Activated CD8-positive, alpha-beta T cell treated with anti-CD3 and anti-CD28 coated beads for 36 hours (primary cell): ENCODE results near the gene DHX58. TPM values are rescaled to one million over a fixed set of nuclear protein-coding genes. Genes with fewer than 3 reads are reported as not detected.
A peak's percentile ranks its signal among the peaks of the same experiment; 100 is the strongest.

Source experiments
- ATAC-seq: fragments of 200-7000 bp; cut with Tn5 transposase; one replicate; pipeline ENCODE4 v1.10.0; 2021; ENCODE audit warnings: mild to moderate bottlenecking, moderate library complexity
- CTCF ChIA-PET: fragments of 350-600 bp; sonication (Branson Sonifier 250); formaldehyde crosslinking; loops from one replicate; lab custom pipeline; 2021; ENCODE audit warnings: antibody characterized with exemption; lab: Charles Lee
- POLR2A ChIA-PET: fragments of 350-600 bp; sonication (Branson Sonifier 250); formaldehyde crosslinking; loops from one replicate; lab custom pipeline; 2021; ENCODE audit warnings: antibody characterized with exemption; lab: Charles Lee
- DNase-seq: peaks from one replicate; pipeline ENCODE4 v3.0.0-alpha.2; 2020
- H3K27ac Mint-ChIP-seq: one replicate; pipeline ENCODE4 v1.8.0; 2021; ENCODE audit warnings: mild to moderate bottlenecking, mixed read lengths
- H3K27me3 Mint-ChIP-seq: one replicate; pipeline ENCODE4 v1.8.0; 2021; ENCODE audit warnings: mixed read lengths
- H3K36me3 Mint-ChIP-seq: one replicate; pipeline ENCODE4 v1.8.0; 2021; ENCODE audit warnings: low read depth, mixed read lengths
- H3K4me1 Mint-ChIP-seq: one replicate; pipeline ENCODE4 v1.8.0; 2021; ENCODE audit warnings: low read depth, mixed read lengths
- H3K4me3 Mint-ChIP-seq: one replicate; pipeline ENCODE4 v1.8.0; 2021; ENCODE audit warnings: mild to moderate bottlenecking, moderate library complexity, mixed read lengths
- H3K9me3 Mint-ChIP-seq: one replicate; pipeline ENCODE4 v1.8.0; 2021; ENCODE audit warnings: mixed read lengths
- CTCF ChIP-seq: fragments of 200-600 bp; IDR thresholded peaks from one replicate; pipeline ENCODE4 v1.8.0; 2022; ENCODE audit warnings: antibody characterized with exemption, mild to moderate bottlenecking
- intact Hi-C: fragments of 100-400 bp; cut with micrococcal nuclease; formaldehyde crosslinking; loops from one replicate; pipeline ENCODE4 v1.10.0; 2022
- total RNA-seq, 2 experiments: library from RNA; stranded (reverse); gene quantifications; one replicate each; pipeline ENCODE4 v1.2.3, GENCODE V29; 2021

Gene DHX58
- total RNA-seq, 2 experiments from 2014 or later = 31.7 to 36.2 TPM

- Mint-ChIP-seq H3K27me3 (no peaks in the 10 kb centered on the region), H3K9me3 (no peaks in the 10 kb centered on the region), H3K4me1 (peaks cover 27% of the 10 kb centered on the region), H3K4me3 (peak overlapping the region; percentile 79), H3K27ac (peak overlapping the region; percentile 92), H3K36me3 (peaks cover 28% of the 10 kb centered on the region)
- intact Hi-C loops = loop anchor here (5.0 kb wide), 1 partner anchor 90 kb away; the partner anchor contains the start of gene NKIRAS2
- ATAC-seq = peak; percentile 11
- POLR2A ChIA-PET = interaction anchor here (0.7 to 4.1 kb wide), 13 partner anchors 9 to 207 kb away, joined by 3 to 36 read pairs (median 6); partner anchors contain the start of genes DNAJC7, HSPB9, KAT2A and NKIRAS2
- peak; percentile 49 for DNase-seq
- TF ChIP-seq CTCF = no peak
- CTCF ChIA-PET = interaction anchor here (1.0 to 14.3 kb wide), 13 partner anchors 10 to 405 kb away, joined by 3 to 110 read pairs (median 5); partner anchors contain the start of genes DNAJC7, NKIRAS2 and ZNF385C
Observed at GRCh38 chr17:42111871-42112551, 503 bp downstream of the DHX58 start.

- ATAC-seq = no peak
- Mint-ChIP-seq H3K27me3 (no peaks in the 10 kb centered on the region), H3K27ac (peak overlapping the region; percentile 92), H3K9me3 (no peaks in the 10 kb centered on the region), H3K36me3 (peaks cover 25% of the 10 kb centered on the region), H3K4me3 (peak overlapping the region; percentile 79), H3K4me1 (peaks cover 24% of the 10 kb centered on the region)
- no peak for TF ChIP-seq CTCF
- POLR2A ChIA-PET = interaction anchor here (0.7 to 4.1 kb wide), 11 partner anchors 8 to 145 kb away, joined by 3 to 36 read pairs (median 4); partner anchors contain the start of genes CNP, DNAJC7, HSPB9 and KAT2A
- intact Hi-C loops = loop anchor here (5.0 kb wide), 1 partner anchor 89 kb away; the partner anchor contains the start of gene NKIRAS2
- no peak for DNase-seq
- CTCF ChIA-PET = interaction anchor here (0.7 to 14.3 kb wide), 12 partner anchors 10 to 406 kb away, joined by 3 to 110 read pairs (median 5); partner anchors contain the start of genes CNP, DNAJC7, NKIRAS2 and ZNF385C
Observed at GRCh38 chr17:42111265-42111636, 1.3 kb downstream of the DHX58 start.

- peaks cover 24% of the 10 kb centered on the region for H3K4me1 Mint-ChIP-seq
- intact Hi-C loops = loop anchor here (5.0 kb wide), 1 partner anchor 88 kb away; the partner anchor contains the start of gene NKIRAS2
- H3K4me3 Mint-ChIP-seq = peak overlapping the region; percentile 79
- no peak for ATAC-seq
- no peak for TF ChIP-seq CTCF
- POLR2A ChIA-PET = interaction anchor here (0.7 to 4.1 kb wide), 7 partner anchors 11 to 145 kb away, joined by 3 to 36 read pairs (median 5); partner anchors contain the start of genes CNP, DNAJC7, HSPB9 and KAT2A
- peak overlapping the region; percentile 9 for H3K27ac Mint-ChIP-seq
- H3K9me3 Mint-ChIP-seq = no peaks in the 10 kb centered on the region
- no peaks in the 10 kb centered on the region for H3K27me3 Mint-ChIP-seq
- peaks cover 25% of the 10 kb centered on the region for H3K36me3 Mint-ChIP-seq
- CTCF ChIA-PET = interaction anchor here (0.7 to 14.3 kb wide), 13 partner anchors 8 to 147 kb away, joined by 3 to 110 read pairs (median 6); partner anchors contain the start of genes CNP, DNAJC7, NKIRAS2 and ZNF385C
- DNase-seq = no peak
Observed at GRCh38 chr17:42110301-42111264, 1.9 kb downstream of the DHX58 start.

GRCh38 chr17:42109086-42109485 lies 3.4 kb downstream of the DHX58 start:
- Mint-ChIP-seq H3K27me3 (no peaks in the 10 kb centered on the region), H3K27ac (peak overlapping the region; percentile 35), H3K4me1 (peaks cover 24% of the 10 kb centered on the region), H3K9me3 (no peaks in the 10 kb centered on the region), H3K36me3 (peaks cover 16% of the 10 kb centered on the region), H3K4me3 (no peak overlapping the region)
- CTCF ChIA-PET = interaction anchor here (0.9 to 14.3 kb wide), 5 partner anchors 10 to 145 kb away, joined by 3 to 110 read pairs (median 6); partner anchors contain the start of genes DNAJC7 and NKIRAS2
- no peak for TF ChIP-seq CTCF
- POLR2A ChIA-PET = interaction anchor here (1.1 to 2.0 kb wide), 5 partner anchors 9 to 144 kb away, joined by 3 to 9 read pairs (median 5); partner anchors contain the start of genes DNAJC7, KAT2A and NKIRAS2
- DNase-seq (no peak), ATAC-seq (no peak)
- intact Hi-C loops = no loop called here
